ENCODE measurements around the gene PON3.

DNA sequence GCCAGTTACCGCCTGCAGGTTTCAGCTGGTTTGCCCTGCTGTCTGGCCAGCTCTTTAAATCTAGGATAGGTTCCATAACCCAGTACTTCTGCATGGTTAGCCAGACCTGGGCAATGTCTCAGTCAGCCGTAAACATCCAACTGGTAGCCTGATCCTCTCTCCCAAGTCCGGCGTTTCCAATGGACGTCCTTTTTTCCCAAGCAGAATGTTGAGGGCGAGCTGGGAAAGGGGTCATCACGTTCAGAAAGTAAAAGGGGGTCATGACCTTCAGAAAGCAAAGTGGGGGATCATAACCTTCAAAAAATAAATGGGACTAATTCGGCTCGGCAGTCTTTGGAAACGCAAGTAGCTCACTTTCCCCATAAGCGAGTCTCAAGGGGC, 430 bp downstream of the PON3 start:
- TF ChIP-seq RARB (CRISPR knock-in tag; IDR thresholded peaks at IDR 0.05) (no peak), CBX8 (IDR thresholded peaks at IDR 0.05) (no peak), JUN (IDR thresholded peaks at IDR 0.05) (no peak; a peak in 1 of 5 replicates), MAFK (IDR thresholded peaks at IDR 0.05; ENCODE audit: partially characterized antibody) (no peak), POLR2A (IDR thresholded peaks at IDR 0.05; ENCODE audit: low read length) (no peak), RFX5 (IDR thresholded peaks at IDR 0.05) (no peak), MAZ (IDR thresholded peaks at IDR 0.05; ENCODE audit: borderline replicate concordance, low read depth, low read length) (no peak), EP300 (IDR thresholded peaks at IDR 0.05) (no peak), HDAC2 (IDR thresholded peaks at IDR 0.05) (no peak)
- TF ChIP-seq, protein P1, sequence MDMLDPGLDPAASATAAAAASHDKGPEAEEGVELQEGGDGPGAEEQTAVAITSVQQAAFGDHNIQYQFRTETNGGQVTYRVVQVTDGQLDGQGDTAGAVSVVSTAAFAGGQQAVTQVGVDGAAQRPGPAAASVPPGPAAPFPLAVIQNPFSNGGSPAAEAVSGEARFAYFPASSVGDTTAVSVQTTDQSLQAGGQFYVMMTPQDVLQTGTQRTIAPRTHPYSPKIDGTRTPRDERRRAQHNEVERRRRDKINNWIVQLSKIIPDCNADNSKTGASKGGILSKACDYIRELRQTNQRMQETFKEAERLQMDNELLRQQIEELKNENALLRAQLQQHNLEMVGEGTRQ (IDR thresholded peaks at IDR 0.05), result no peak
- TF ChIP-seq, protein P2, sequence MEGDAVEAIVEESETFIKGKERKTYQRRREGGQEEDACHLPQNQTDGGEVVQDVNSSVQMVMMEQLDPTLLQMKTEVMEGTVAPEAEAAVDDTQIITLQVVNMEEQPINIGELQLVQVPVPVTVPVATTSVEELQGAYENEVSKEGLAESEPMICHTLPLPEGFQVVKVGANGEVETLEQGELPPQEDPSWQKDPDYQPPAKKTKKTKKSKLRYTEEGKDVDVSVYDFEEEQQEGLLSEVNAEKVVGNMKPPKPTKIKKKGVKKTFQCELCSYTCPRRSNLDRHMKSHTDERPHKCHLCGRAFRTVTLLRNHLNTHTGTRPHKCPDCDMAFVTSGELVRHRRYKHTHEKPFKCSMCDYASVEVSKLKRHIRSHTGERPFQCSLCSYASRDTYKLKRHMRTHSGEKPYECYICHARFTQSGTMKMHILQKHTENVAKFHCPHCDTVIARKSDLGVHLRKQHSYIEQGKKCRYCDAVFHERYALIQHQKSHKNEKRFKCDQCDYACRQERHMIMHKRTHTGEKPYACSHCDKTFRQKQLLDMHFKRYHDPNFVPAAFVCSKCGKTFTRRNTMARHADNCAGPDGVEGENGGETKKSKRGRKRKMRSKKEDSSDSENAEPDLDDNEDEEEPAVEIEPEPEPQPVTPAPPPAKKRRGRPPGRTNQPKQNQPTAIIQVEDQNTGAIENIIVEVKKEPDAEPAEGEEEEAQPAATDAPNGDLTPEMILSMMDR (IDR thresholded peaks at IDR 0.05), result no peak
- TF ChIP-seq, protein P3, sequence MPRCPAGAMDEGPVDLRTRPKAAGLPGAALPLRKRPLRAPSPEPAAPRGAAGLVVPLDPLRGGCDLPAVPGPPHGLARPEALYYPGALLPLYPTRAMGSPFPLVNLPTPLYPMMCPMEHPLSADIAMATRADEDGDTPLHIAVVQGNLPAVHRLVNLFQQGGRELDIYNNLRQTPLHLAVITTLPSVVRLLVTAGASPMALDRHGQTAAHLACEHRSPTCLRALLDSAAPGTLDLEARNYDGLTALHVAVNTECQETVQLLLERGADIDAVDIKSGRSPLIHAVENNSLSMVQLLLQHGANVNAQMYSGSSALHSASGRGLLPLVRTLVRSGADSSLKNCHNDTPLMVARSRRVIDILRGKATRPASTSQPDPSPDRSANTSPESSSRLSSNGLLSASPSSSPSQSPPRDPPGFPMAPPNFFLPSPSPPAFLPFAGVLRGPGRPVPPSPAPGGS (IDR thresholded peaks at IDR 0.05), result no peak

All from A549 (cell line).